IMR-90 (cell line): ENCODE data around the gene MRPL57. TPM values are rescaled to one million over a fixed set of nuclear protein-coding genes. Genes with fewer than 3 reads are reported as not detected.

Experiments
- ATAC-seq: fragments of 200-7000 bp; cut with Tn5 transposase; 2 replicates; pipeline ENCODE4 v1.9.1; 2020; ENCODE audit warnings: low read depth, mild to moderate bottlenecking, moderate library complexity
- BruUV-seq: library from RNA; stranded (reverse); fragments of 400-500 nt; replicated peaks from 2 replicates; lab custom pipeline; 2021; lab: Mats Ljungman, UMichigan
- CTCF ChIA-PET: fragments of 300-600 bp; formaldehyde crosslinking; extraction: SDS; loops from one replicate; lab custom pipeline; 2021; ENCODE audit warnings: antibody characterized with exemption; lab: Yijun Ruan, JAX
- POLR2A ChIA-PET: fragments of 300-600 bp; sonication (Branson Sonifier 250); formaldehyde crosslinking; loops from one replicate; lab custom pipeline; 2022; ENCODE audit warnings: antibody characterized with exemption; ENCODE audit not compliant: unreplicated experiment; lab: Charles Lee
- DNase-seq: peaks from one replicate; pipeline ENCODE4 v3.0.0; 2013
- H2AFZ ChIP-seq: replicated peaks from 2 replicates; pipeline ENCODE3; 2013; ENCODE audit warnings: low read length, mild to moderate bottlenecking; ENCODE audit not compliant: poor library complexity
- H2AK5ac ChIP-seq: 2 replicates; pipeline ENCODE4 v1.6.1; 2013; ENCODE audit warnings: low read depth, low read length, inconsistent platforms
- H2AK9ac ChIP-seq: replicated peaks from 2 replicates; pipeline ENCODE3; 2013; ENCODE audit warnings: mild to moderate bottlenecking, low read depth, low read length, moderate library complexity; ENCODE audit not compliant: poor library complexity
- H2BK120ac ChIP-seq: 2 replicates; pipeline ENCODE4 v1.6.1; 2013; ENCODE audit warnings: low read depth, low read length, inconsistent platforms
- H2BK15ac ChIP-seq: 3 replicates; pipeline ENCODE4 v1.6.1; 2013; ENCODE audit warnings: low read depth, low read length, inconsistent platforms
- H2BK20ac ChIP-seq: 2 replicates; pipeline ENCODE4 v1.6.1; 2013; ENCODE audit warnings: low read depth, mild to moderate bottlenecking, inconsistent platforms, low read length, moderate library complexity
- H2BK5ac ChIP-seq: 2 replicates; pipeline ENCODE4 v1.6.1; 2013; ENCODE audit warnings: mild to moderate bottlenecking, low read depth, low read length, inconsistent platforms; ENCODE audit not compliant: poor library complexity, severe bottlenecking
- H3K14ac ChIP-seq: replicated peaks from 2 replicates; pipeline ENCODE4 v1.6.1; 2013; ENCODE audit warnings: low read depth, low read length, inconsistent platforms
- H3K18ac ChIP-seq: 2 replicates; pipeline ENCODE4 v1.6.1; 2013; ENCODE audit warnings: low read depth, low read length, control low read depth
- H3K23ac ChIP-seq: 2 replicates; pipeline ENCODE4 v1.6.1; 2013; ENCODE audit warnings: low read depth, low read length, inconsistent platforms
- H3K27ac ChIP-seq: 2 replicates; pipeline ENCODE4 v1.5.1; 2013; ENCODE audit warnings: mild to moderate bottlenecking, control low read depth, low read length; ENCODE audit not compliant: insufficient read depth
- H3K27me3 ChIP-seq: 2 replicates; pipeline ENCODE4 v1.6.1; 2013; ENCODE audit warnings: low read length; ENCODE audit not compliant: control insufficient read depth, insufficient read depth
- H3K36me3 ChIP-seq: 2 replicates; pipeline ENCODE4 v1.6.1; 2013; ENCODE audit warnings: low read length, mixed read lengths; ENCODE audit not compliant: control insufficient read depth, insufficient read depth
- H3K4ac ChIP-seq: 2 replicates; pipeline ENCODE4 v1.6.1; 2013; ENCODE audit warnings: low read depth, low read length, inconsistent platforms
- H3K4me1 ChIP-seq: 2 replicates; pipeline ENCODE4 v1.6.1; 2013; ENCODE audit warnings: low read length, mixed read lengths; ENCODE audit not compliant: control insufficient read depth, insufficient read depth
- H3K4me2 ChIP-seq: 2 replicates; pipeline ENCODE4 v1.6.1; 2013; ENCODE audit warnings: low read depth, mild to moderate bottlenecking, control low read depth, low read length, moderate library complexity
- H3K4me3 ChIP-seq: 2 replicates; pipeline ENCODE4 v1.5.1; 2013; ENCODE audit warnings: low read depth, mild to moderate bottlenecking, control low read depth, low read length, moderate library complexity; ENCODE audit not compliant: insufficient read depth
- H3K56ac ChIP-seq: 2 replicates; pipeline ENCODE4 v1.6.1; 2013; ENCODE audit warnings: low read length, inconsistent platforms; ENCODE audit not compliant: insufficient read depth; ENCODE audit errors: extremely low read depth
- H3K79me1 ChIP-seq, 2 experiments: 2 replicates each; pipeline ENCODE4 v1.6.1; 2013; ENCODE audit warnings: low read length in 2 of 2, inconsistent platforms in 1 of 2, low read depth in 1 of 2
- H3K9ac ChIP-seq: 2 replicates; pipeline ENCODE4 v1.6.1; 2013; ENCODE audit warnings: low read depth, low read length, control low read depth
- H3K9me1 ChIP-seq: 2 replicates; pipeline ENCODE4 v1.6.1; 2013; ENCODE audit warnings: low read length, inconsistent platforms; ENCODE audit not compliant: insufficient read depth
- H3K9me3 ChIP-seq: 2 replicates; pipeline ENCODE4 v1.6.1; 2013; ENCODE audit warnings: low read length; ENCODE audit not compliant: control insufficient read depth, insufficient read depth
- H4K20me1 ChIP-seq: 2 replicates; pipeline ENCODE4 v1.6.1; 2013; ENCODE audit warnings: low read length, inconsistent platforms; ENCODE audit not compliant: insufficient read depth
- H4K5ac ChIP-seq: 2 replicates; pipeline ENCODE4 v1.6.1; 2013; ENCODE audit warnings: mild to moderate bottlenecking, low read depth, low read length, control low read depth
- H4K8ac ChIP-seq, 2 experiments: 2 replicates each; pipeline ENCODE4 v1.6.1; 2013; ENCODE audit warnings: low read depth in 2 of 2, low read length in 2 of 2, control low read depth in 1 of 2, inconsistent platforms in 1 of 2
- H4K91ac ChIP-seq: 2 replicates; pipeline ENCODE4 v1.6.1; 2013; ENCODE audit warnings: low read depth, low read length, inconsistent platforms; ENCODE audit not compliant: insufficient read depth
- CEBPB ChIP-seq: IDR thresholded peaks from 2 replicates; pipeline ENCODE4 v1.6.1; 2012; ENCODE audit warnings: low read depth, low read length, improper control_type of control experiment
- ELK1 ChIP-seq: fragments of 150-350 bp; IDR thresholded peaks from 2 replicates; pipeline ENCODE4 v1.6.1; 2016; ENCODE audit warnings: low read depth, mild to moderate bottlenecking, low read length, moderate library complexity, borderline replicate concordance
- FOS ChIP-seq: fragments of 150-350 bp; IDR thresholded peaks from 2 replicates; pipeline ENCODE4 v1.6.1; 2016; ENCODE audit warnings: low read depth, low read length
- MAFK ChIP-seq: IDR thresholded peaks from 2 replicates; pipeline ENCODE4 v1.6.1; 2012; ENCODE audit warnings: low read depth, low read length, improper control_type of control experiment
- NFE2L2 ChIP-seq: fragments of 150-350 bp; IDR thresholded peaks from 2 replicates; pipeline ENCODE4 v1.6.1; 2016; ENCODE audit warnings: low read depth, mild to moderate bottlenecking, low read length
- RCOR1 ChIP-seq: IDR thresholded peaks from 2 replicates; pipeline ENCODE4 v1.6.1; 2012; ENCODE audit warnings: mild to moderate bottlenecking, low read length, improper control_type of control experiment; ENCODE audit not compliant: insufficient replicate concordance
- dilution Hi-C: fragments of 300-500 bp; cut with HindIII; formaldehyde crosslinking; loops from one replicate; pipeline ENCODE4 v1.14.3; 2018; ENCODE audit warnings: low sequenced_read_pairs; ENCODE audit not compliant: unreplicated experiment
- in situ Hi-C: fragments of 300-500 bp; cut with MboI; formaldehyde crosslinking; loops from 3 replicates; pipeline ENCODE4 v1.14.3; 2019; ENCODE audit warnings: low sequenced_read_pairs, inconsistent platforms, mixed read lengths
- intact Hi-C: fragments of 100-400 bp; cut with micrococcal nuclease; formaldehyde crosslinking; loops from 2 replicates; pipeline ENCODE4 v1.10.0; 2022
- polyA plus RNA-seq, 3 experiments: library from polyadenylated mRNA; depleted of rRNA; stranded (reverse); fragments of >200 nt; gene quantifications; 2 replicates each; pipeline ENCODE4 v1.2.3, GENCODE V29; 2012; ENCODE audit warnings: low replicate concordance in 1 of 3
- total RNA-seq: library from RNA; depleted of rRNA; stranded (reverse); fragments of >200 nt; gene quantifications from 2 replicates; pipeline ENCODE4 v1.2.3, GENCODE V29; 2012

The MRPL57 gene
- total and polyA plus RNA-seq, 2 of the 4 experiments (the other 2 are of a cell fraction) = 7.0 to 8.0 TPM

GRCh38 chr13:21221268-21221667 is 44.8 kb downstream of the MRPL57 start:
- ATAC-seq = no peak
- Histone ChIP-seq H2BK15ac (no peak overlapping the region), H3K4ac (no peak overlapping the region), H2AFZ (no peak overlapping the region), H2AK9ac (no peak overlapping the region), H3K27me3 (peaks cover 7% of the 10 kb centered on the region), H3K14ac (no peak overlapping the region), H4K8ac (no peak overlapping the region), H3K4me1 (no peaks in the 10 kb centered on the region), H2AK5ac (no peak overlapping the region), H3K4me2 (no peak overlapping the region), H3K9me1 (no peaks in the 10 kb centered on the region), H2BK120ac (no peak overlapping the region), H3K9me3 (peaks cover 4% of the 10 kb centered on the region; the same call in 1 of the 2 replicates), H3K27ac (no peak overlapping the region), H3K18ac (no peak overlapping the region), H3K4me3 (no peak overlapping the region), H3K79me1 (no peaks in the 10 kb centered on the region), H3K56ac (no peak overlapping the region; the same call in 1 of the 2 replicates), H4K5ac (no peak overlapping the region), H3K23ac (no peak overlapping the region), H4K20me1 (no peaks in the 10 kb centered on the region), H2BK20ac (no peak overlapping the region), H3K9ac (no peak overlapping the region), H3K36me3 (no peaks in the 10 kb centered on the region), H4K91ac (no peak overlapping the region), H2BK5ac (no peak overlapping the region)
- POLR2A ChIA-PET = no interaction called here
- in situ Hi-C loops (no loop called here), dilution Hi-C loops (no loop called here), intact Hi-C loops (no loop called here)
- no peak for TF ChIP-seq RCOR1
- TF ChIP-seq FOS = no peak
- TF ChIP-seq ELK1 = no peak
- no peak for TF ChIP-seq NFE2L2
- no peak for TF ChIP-seq CEBPB
- no peak for TF ChIP-seq MAFK
- CTCF ChIA-PET = no interaction called here
- no TSS peak for BruUV-seq
- DNase-seq = no peak
